Lower lobe of right lung (tissue), 2 donors: ENCODE results near the gene AKT2. TPM values are rescaled to one million over a fixed set of nuclear protein-coding genes. Genes with fewer than 3 reads are reported as not detected.

Experiments used
- ATAC-seq, 2 donors: fragments of 200-7000 bp; cut with Tn5 transposase; one replicate each; pipeline ENCODE4 v1.9.1; 2020 to 2022; ENCODE audit warnings: mild to moderate bottlenecking in 2 of 2, moderate library complexity in 2 of 2
- DNase-seq: peaks from one replicate; pipeline ENCODE4 v3.0.0-alpha.2; 2020
- H3K27ac ChIP-seq: fragments of 200-600 bp; one replicate; pipeline ENCODE4 v1.8.0; 2022
- H3K27me3 ChIP-seq: fragments of 200-600 bp; one replicate; pipeline ENCODE4 v1.8.0; 2022; ENCODE audit warnings: low read depth
- H3K36me3 ChIP-seq: fragments of 200-600 bp; one replicate; pipeline ENCODE4 v1.8.0; 2022; ENCODE audit warnings: mild to moderate bottlenecking
- H3K4me1 ChIP-seq: fragments of 200-600 bp; one replicate; pipeline ENCODE4 v1.8.0; 2022
- H3K4me3 ChIP-seq: fragments of 200-600 bp; one replicate; pipeline ENCODE4 v1.8.0; 2022; ENCODE audit warnings: mild to moderate bottlenecking
- H3K9me3 ChIP-seq: fragments of 200-600 bp; one replicate; pipeline ENCODE4 v1.8.0; 2022
- CTCF ChIP-seq: fragments of 200-600 bp; IDR thresholded peaks from one replicate; pipeline ENCODE4 v1.8.0; 2022; ENCODE audit warnings: antibody characterized with exemption, mild to moderate bottlenecking
- intact Hi-C: fragments of 100-400 bp; cut with DNase I; formaldehyde crosslinking; loops from one replicate; pipeline ENCODE4 v1.11.0; 2022
- total RNA-seq: library from RNA; stranded (reverse); fragmentation: NEBNext Ultra II Directional; extraction: Animal tissue kit (Norgen Biotek cat#: 25700); gene quantifications from one replicate; pipeline ENCODE4 v1.2.1, GENCODE V29; 2021
- donor health status: DM: no; HTN: yes; CAD: no; lungs with severe emphysema.

AKT2 gene
- total RNA-seq, 1 donor from 2014 or later = 102 TPM

- Histone ChIP-seq H3K4me1 (no peaks in the 10 kb centered on the region), H3K27me3 (no peaks in the 10 kb centered on the region), H3K4me3 (no peak overlapping the region), H3K9me3 (no peaks in the 10 kb centered on the region), H3K27ac (no peak overlapping the region), H3K36me3 (peaks cover 62% of the 10 kb centered on the region)
- DNase-seq (no peak), ATAC-seq (no peak)
- intact Hi-C loops = no loop called here
- TF ChIP-seq CTCF = no peak
Observed at GRCh38 chr19:40320558-40320935, 35.4 kb upstream of the AKT2 start.

- DNase-seq (no peak), ATAC-seq (no peak)
- Histone ChIP-seq H3K4me1 (no peaks in the 10 kb centered on the region), H3K9me3 (no peaks in the 10 kb centered on the region), H3K27ac (no peak overlapping the region), H3K27me3 (no peaks in the 10 kb centered on the region), H3K4me3 (no peak overlapping the region), H3K36me3 (peaks cover 30% of the 10 kb centered on the region)
- intact Hi-C loops = no loop called here
- no peak for TF ChIP-seq CTCF
Observed at GRCh38 chr19:40317338-40317737, 32.2 kb upstream of the AKT2 start.

GRCh38 chr19:40315812-40316470 lies 30.8 kb upstream of the AKT2 start:
- no peak for ATAC-seq
- H3K4me1 ChIP-seq = no peaks in the 10 kb centered on the region
- no peak for TF ChIP-seq CTCF
- intact Hi-C loops = no loop called here
- H3K9me3 ChIP-seq = no peaks in the 10 kb centered on the region
- H3K36me3 ChIP-seq = peaks cover 16% of the 10 kb centered on the region
- no peak for DNase-seq
- no peaks in the 10 kb centered on the region for H3K27me3 ChIP-seq
- no peak overlapping the region for H3K4me3 ChIP-seq
- no peak overlapping the region for H3K27ac ChIP-seq

GRCh38 chr19:40314656-40315055 lies 29.5 kb upstream of the AKT2 start:
- no peaks in the 10 kb centered on the region for H3K27me3 ChIP-seq
- H3K27ac ChIP-seq = no peak overlapping the region
- H3K4me1 ChIP-seq = no peaks in the 10 kb centered on the region
- TF ChIP-seq CTCF = no peak
- DNase-seq (no peak), ATAC-seq (no peak)
- H3K36me3 ChIP-seq = peaks cover 4% of the 10 kb centered on the region
- H3K4me3 ChIP-seq = no peak overlapping the region
- intact Hi-C loops = no loop called here
- H3K9me3 ChIP-seq = no peaks in the 10 kb centered on the region

GRCh38 chr19:40313229-40313983 lies 28.3 kb upstream of the AKT2 start:
- H3K27ac ChIP-seq = no peak overlapping the region
- H3K27me3 ChIP-seq = no peaks in the 10 kb centered on the region
- peaks cover 3% of the 10 kb centered on the region for H3K36me3 ChIP-seq
- DNase-seq (no peak), ATAC-seq (no peak)
- TF ChIP-seq CTCF = no peak
- H3K4me1 ChIP-seq = no peaks in the 10 kb centered on the region
- intact Hi-C loops = no loop called here
- no peak overlapping the region for H3K4me3 ChIP-seq
- no peaks in the 10 kb centered on the region for H3K9me3 ChIP-seq
